GM06990 (cell line): ENCODE measurements around the gene INPP5A.

Experiments
- DNase-seq: peaks from one replicate; pipeline ENCODE4 v3.0.0-alpha.2; 2011; ENCODE audit not compliant: insufficient read length; ENCODE audit errors: extremely low read depth
- H3K27me3 ChIP-seq: replicated peaks from 2 replicates; pipeline ENCODE4 v1.6.0; 2011; ENCODE audit warnings: low read length; ENCODE audit not compliant: control insufficient read depth, insufficient read depth
- H3K36me3 ChIP-seq: 2 replicates; pipeline ENCODE4 v1.5.1; 2011; ENCODE audit warnings: low read length; ENCODE audit not compliant: control insufficient read depth, insufficient read depth
- H3K4me3 ChIP-seq: replicated peaks from 2 replicates; pipeline ENCODE4 v1.5.1; 2011; ENCODE audit warnings: low read depth, mild to moderate bottlenecking, control low read depth, low read length
- CTCF ChIP-seq: IDR thresholded peaks from 2 replicates; pipeline ENCODE4 v1.5.1; 2011; ENCODE audit warnings: low read length, control low read depth, mild to moderate bottlenecking, inconsistent platforms; ENCODE audit not compliant: insufficient read depth, poor library complexity, severe bottlenecking

INPP5A gene

DNA sequence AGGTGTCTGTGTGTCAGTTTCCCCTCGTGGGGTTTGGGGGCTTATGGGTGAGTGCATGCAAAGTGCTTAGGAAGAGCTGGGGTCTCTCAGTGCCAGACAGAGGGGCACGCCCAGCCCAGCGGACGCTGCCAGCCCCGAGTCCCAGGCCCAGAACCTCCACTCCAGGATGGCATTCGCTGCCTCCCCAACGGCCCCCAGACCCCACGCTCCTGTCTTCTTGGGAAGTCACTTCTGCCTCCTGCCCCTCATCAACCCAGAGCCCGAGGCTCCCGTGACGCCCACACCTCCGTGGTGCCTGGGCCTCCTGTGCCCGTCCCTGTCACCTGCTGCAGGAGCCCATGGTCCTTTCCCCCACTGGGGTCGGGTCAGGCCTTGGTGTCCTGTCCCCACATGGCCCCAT, 213.3 kb downstream of the INPP5A start:
- Histone ChIP-seq H3K4me3 (no peak overlapping the region), H3K36me3 (peaks cover 5% of the 10 kb centered on the region), H3K27me3 (no peaks in the 10 kb centered on the region)
- TF ChIP-seq CTCF, result no peak
- no peak for DNase-seq

- Histone ChIP-seq H3K27me3 (no peaks in the 10 kb centered on the region), H3K36me3 (peaks cover 5% of the 10 kb centered on the region), H3K4me3 (no peak overlapping the region)
- TF ChIP-seq CTCF, result no peak
- DNase-seq, result no peak
Observed at GRCh38 chr10:132752378-132752777, 214.8 kb downstream of the INPP5A start.

GRCh38 chr10:132752961-132753360, 215.4 kb downstream of the INPP5A start:
- no peak for DNase-seq
- Histone ChIP-seq H3K4me3 (no peak overlapping the region), H3K36me3 (peaks cover 5% of the 10 kb centered on the region)

DNA sequence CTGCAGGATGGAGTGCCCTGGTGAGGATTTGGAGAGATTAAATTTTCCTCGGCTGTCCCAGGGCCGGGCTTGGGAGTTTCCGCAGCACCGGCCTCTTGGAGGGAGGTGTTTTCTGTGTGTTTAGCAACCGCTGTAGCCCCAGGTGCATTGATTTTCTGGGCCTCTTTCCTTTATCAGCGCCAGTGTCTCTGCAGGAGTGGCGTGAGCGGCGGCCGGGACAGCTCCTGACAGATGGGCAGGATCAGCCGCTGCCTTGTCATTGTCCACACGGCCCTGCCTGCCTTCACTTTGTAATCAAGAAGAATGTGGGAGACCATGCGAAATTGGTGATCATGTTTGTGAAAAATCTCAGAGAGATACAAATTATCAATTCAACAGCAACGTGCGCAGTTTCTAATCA, 216.0 kb downstream of the INPP5A start:
- no peaks in the 10 kb centered on the region for H3K27me3 ChIP-seq
- no peak overlapping the region for H3K4me3 ChIP-seq
- H3K36me3 ChIP-seq, result peaks cover 5% of the 10 kb centered on the region
- TF ChIP-seq CTCF, result no peak
- DNase-seq, result no peak

More at GRCh38 chr10:132752961-132753360, 215.4 kb downstream of the INPP5A start:
- no peaks in the 10 kb centered on the region for H3K27me3 ChIP-seq
- no peak for TF ChIP-seq CTCF

DNA sequence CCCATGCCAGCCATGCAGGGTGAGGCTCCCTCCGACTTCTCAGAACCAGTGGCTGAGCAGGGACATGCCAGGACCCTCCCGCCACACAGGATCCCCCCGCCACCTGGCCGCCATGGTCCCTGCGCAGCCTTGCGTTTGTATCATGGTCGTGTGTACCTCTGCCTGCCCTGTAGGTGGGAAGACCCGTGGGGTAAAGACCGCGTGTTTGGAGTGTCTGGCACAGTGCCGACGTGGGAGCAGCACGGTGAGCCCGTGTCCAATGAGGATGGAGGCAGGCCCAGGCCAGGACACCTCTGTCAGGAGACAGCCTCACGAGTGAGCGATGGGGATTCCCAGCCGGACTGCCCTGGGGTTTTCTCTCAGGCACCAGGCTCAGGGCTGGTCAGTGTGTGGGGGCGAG, 216.5 kb downstream of the INPP5A start:
- no peak overlapping the region for H3K4me3 ChIP-seq
- no peak for DNase-seq
- no peak for TF ChIP-seq CTCF
- peaks cover 5% of the 10 kb centered on the region for H3K36me3 ChIP-seq
- H3K27me3 ChIP-seq, result no peaks in the 10 kb centered on the region

GRCh38 chr10:132755166-132755711, 217.7 kb downstream of the INPP5A start:
- peaks cover 2% of the 10 kb centered on the region for H3K36me3 ChIP-seq
- H3K27me3 ChIP-seq, result no peaks in the 10 kb centered on the region
- no peak for TF ChIP-seq CTCF
- DNase-seq, result no peak
- H3K4me3 ChIP-seq, result no peak overlapping the region
